GM21825 (cell line): Measurements from ENCODE around the gene RPUSD1.

ENCODE experiments used
- ATAC-seq: cut with Tn5 transposase; IDR thresholded peaks from one replicate; pipeline ENCODE4 v1.9.1; 2021; ENCODE audit warnings: mild to moderate bottlenecking, moderate library complexity; ENCODE audit not compliant: unreplicated experiment

The RPUSD1 gene

DNA sequence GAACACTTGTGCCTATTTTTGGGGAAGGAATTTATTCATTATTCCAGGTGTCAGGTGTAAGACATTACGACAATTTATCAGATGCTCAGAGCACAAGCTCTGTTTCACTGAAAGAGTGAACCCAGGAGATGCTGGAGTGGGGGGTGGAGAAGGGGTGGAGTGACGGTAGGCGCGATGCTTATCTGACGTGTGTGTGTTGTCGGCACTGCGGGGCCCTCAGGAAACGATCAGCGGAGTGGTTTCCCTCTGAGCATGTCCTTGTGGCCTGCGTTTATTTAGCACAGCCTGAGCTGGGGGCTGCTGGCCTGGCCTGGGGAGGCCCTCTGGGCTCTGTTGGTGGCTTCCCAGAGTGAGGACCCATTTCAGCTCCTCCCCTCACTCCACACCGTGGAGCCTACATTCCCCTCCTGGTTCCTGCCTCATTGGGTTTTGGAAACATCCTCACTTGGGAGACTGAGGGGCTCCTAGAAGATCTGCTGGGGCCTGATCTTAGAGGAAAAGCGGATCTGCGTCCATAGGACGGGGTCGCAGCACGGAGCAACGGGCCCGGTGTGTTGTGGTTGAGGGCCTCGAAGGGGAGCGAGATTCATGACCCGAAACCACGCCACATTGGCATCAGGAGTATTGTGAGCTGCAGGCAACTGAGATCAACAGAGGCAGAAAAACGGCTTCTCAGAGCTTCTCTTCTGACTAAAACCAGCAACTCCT lies 31.3 kb upstream of the RPUSD1 start:
- ATAC-seq = no peak

- no peak for ATAC-seq
These were observed 30.4 kb upstream of the RPUSD1 start for GRCh38 chr16:818592-818991.

DNA sequence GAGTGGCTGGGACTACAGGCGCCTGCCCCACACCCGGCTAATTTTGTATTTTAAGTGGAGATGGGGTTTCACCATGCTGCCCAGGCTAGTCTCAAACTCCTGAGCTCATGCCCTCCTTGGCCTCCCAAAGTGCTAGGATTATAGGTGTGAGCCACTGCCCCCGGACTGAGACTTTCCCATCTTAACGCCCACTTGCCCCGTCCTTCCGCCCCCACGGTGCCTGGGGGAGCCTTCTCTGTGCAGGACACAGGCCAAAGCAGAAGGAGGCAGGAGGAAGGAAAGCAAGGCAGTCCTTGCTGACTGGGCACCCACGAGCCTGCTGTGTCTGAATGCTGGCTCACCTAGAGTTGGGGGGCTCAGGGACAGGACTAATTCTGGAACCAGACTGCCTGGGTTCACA lies 30.0 kb upstream of the RPUSD1 start:
- ATAC-seq = no peak

DNA sequence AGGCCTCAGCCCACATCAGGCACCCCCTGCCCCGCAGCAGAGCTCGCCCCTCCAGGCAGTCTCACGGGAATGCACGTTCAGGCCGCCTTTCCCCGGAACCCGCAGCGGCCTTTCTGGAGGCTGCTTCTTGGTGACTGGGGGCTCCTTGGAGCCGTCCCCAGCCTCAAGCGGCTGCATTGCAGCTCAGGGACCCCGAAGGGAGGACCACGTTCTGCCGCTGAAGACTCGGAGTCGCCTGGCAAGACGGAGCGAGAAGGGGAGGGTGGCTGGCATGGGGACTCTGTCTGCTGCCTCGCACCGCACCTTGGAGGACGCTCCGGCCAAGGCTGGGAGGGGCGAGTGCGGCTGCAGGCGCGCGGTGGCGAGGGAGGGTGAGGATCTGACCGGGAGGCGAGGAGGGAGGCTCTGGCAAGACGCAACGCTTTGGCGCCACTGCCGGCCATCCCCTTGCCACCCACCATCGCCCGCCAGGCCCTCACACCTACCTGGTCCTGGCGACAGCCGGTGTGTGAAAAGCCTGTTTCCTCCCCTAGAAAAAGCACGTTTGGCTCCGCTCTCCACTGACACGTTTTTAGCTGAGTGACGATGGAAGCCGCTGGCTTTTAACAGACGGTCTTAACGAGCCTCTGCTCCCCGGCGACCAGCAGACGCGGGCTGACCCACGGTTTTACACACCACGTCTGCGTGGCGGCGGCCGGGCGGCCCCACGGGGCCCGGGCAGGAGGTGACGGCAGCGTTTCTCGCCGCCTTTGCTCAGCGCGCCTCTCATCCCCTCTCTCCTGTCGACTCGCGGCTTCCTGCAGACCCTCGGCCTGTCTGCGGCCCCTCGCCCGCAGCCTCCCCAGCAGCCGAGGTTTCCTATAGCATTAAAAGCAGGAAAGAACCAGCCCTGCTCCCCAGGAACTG lies 29.1 kb upstream of the RPUSD1 start:
- ATAC-seq = no peak

DNA sequence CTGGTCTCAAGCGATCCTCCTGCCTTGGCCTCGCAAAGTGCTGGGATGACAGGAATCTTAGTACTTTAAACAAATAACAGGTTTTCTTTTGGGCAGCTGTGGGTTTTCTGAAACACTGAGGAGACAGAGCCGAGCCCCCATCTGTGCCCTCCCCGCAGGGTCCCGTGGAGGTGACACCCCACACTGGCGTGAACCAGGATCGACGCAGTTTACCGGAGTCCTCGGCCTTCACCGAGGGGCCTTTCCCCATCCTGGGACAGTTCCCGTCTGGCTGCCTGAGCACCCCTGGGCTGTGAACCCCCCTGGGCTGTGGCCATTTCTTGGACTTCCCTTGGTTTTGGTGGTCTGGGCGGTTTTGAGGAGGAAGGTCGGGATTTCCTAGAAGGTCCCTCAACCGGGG lies 27.7 kb upstream of the RPUSD1 start:
- no peak for ATAC-seq

DNA sequence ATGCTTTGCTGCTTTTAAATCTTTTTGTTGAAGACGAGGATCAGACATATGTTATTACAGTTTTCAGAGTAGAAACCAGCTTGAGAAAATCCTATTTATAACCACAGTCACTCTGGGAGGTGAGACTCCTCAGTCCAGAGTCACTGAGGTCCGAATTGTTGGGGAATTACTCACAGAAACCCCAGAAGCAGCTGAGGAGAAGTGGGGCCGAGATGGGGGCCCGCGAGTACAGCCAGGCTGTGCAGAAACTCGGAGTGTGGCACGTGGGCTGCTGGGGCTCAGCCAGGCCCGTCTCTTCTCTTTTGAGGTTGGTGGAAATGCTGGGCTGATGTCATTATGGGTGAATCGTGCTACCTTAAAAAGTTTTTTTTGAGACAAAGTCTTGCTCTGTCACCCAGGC lies 26.8 kb upstream of the RPUSD1 start:
- no peak for ATAC-seq

DNA sequence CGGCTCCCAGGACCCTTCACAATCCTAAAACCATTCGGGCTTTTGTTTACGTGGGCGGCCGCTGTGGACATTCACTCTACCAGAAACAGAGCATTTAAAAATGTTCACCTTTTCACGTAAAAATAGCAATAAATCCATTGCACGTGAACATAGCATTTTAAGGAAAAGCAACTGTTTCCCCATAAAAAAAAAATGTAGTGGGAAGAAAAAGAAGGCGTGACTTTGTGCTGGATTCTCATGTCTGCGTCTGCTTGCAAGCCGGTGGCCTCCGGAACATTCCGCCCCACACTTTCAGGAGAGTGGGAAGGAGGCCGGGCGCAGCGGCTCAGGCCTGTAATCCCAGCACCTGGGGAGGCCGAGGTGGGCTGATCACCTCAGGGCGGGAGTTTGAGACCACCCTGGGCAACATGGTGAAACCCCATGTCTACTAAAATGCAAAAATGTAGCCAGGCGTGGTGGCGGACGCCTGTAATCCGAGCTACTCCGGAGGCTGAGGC lies 25.8 kb upstream of the RPUSD1 start:
- no peak for ATAC-seq

- no peak for ATAC-seq
These were observed 25.2 kb upstream of the RPUSD1 start for GRCh38 chr16:813204-813915.

GRCh38 chr16:808085-808386 lies 19.9 kb upstream of the RPUSD1 start:
- no peak for ATAC-seq

DNA sequence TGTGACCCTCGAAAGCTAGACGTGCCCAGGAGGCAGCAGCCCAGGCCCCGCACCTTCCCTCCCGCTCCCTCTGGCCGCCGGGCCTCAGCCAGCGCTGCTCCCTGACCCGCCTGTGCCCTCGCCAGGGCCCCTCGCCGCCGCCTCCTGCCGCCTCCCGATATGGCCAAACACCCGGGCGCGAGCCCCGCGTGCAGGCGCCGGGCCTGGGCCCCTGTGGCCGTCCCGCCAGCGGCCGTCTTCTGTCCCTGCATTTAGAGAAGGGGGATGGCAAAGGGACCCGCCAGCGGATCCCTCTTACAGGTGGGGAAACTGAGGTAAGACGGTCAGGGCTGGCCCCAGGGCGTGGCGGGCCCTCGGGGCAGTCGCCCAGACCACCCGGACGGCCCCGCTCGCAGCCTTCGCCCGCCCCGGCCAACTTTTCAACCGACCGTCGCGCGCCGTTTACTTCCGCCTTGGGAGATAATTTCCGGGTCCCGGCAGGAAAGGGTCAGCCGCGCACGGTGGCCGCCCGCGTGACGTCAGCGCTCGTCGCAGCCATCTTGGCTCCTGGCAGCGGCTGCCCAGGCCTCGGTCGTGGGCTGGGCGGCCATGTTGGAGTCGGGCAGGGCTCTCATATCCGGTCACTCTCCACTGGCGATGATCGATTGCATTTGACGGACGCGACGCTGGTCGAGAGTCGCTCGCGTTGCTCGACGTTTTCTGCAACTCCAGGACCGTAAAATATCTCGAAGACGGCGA lies 19.3 kb upstream of the RPUSD1 start:
- peak; percentile 80 for ATAC-seq

DNA sequence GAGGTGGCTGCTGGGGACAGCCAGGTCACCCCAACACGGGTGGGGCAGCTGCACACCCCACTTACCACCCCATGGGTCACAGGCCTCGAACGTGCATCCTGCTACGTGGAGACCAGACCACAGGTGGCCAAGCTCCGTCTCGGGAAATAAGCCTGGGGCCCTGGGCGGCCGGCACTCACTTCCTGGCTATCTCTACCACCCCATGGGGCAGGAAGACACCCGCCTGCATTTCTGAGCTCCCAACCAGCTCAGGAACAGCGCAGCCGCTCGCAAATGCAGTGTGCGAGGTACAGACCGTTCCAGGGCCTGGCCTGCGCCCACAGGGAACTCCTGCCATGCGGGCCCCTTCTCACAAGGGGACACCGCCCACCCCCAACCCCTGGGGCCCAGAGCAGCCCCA lies 17.3 kb upstream of the RPUSD1 start:
- no peak for ATAC-seq

GRCh38 chr16:804193-805048 lies 16.2 kb upstream of the RPUSD1 start:
- ATAC-seq = no peak

- no peak for ATAC-seq
These were observed 15.5 kb upstream of the RPUSD1 start for GRCh38 chr16:803754-804080.

- ATAC-seq = no peak
These were observed 15.0 kb upstream of the RPUSD1 start for GRCh38 chr16:802914-803753.

- no peak for ATAC-seq
These were observed 14.3 kb upstream of the RPUSD1 start for GRCh38 chr16:802461-802860.

DNA sequence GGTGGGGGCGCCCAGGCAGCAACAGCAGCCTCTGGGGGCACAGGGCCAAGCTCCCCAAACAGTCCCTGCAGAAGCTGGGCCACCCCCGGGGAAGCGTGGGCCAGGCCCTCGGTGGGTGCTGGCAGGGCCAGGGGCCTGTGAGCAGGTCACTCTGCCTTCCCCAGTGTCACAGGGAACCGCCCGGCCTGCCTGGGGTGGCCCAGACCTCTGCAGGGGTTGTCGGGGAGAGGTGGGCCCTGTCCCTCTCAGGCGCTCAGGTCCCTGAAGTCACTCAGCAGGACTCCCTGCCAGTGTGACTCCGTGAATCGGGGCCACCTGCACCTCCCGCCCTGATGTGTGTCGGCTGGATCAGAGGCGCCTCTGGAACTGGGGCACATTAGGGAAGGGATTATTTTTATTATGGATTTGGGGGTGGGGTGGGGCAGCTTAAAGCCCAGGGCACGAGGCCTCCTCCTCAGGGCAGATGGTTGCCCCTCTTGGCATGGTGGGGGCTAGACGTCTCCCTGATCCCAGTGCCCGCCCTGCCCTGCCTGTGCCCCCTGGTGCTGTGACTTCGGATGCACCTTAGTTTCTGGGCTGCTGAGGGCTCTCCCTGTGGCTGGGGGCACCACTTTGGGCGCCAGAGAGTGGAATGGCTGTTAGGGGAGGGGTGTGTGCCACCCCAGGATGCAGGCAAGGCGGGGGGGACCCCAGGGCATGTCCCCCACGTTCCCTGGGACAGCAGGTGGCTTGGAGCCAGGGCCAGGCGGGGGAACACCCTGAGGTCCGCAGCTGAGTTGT lies 13.6 kb upstream of the RPUSD1 start:
- no peak for ATAC-seq

- ATAC-seq = no peak
These were observed 12.8 kb upstream of the RPUSD1 start for GRCh38 chr16:800834-801511.
